ENCODE data around the gene ZNF93.
"Not testable (repeated sequence)": the region's sequence is repeated elsewhere in the genome, so short reads cannot be mapped to it uniquely, and the experiment has no call there.

ZNF93 gene

DNA sequence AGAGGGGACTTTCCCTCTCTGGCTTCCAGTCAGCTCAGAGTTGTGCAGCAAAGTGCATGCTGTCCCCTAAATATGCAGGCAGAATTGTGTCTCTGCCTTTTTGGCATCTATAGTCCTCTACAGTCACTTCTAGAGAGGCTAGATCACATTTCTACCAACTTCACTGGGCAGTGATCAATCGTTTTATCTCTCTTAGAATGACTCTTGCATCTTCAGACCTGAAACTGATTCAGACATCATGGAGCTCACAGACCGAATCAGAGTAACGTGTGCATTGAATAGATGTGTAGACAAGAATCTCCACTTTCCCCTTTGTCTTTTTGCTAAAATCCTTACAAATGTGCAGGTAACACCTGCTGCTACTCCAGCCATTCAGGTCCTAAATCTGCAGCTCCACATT is 28.8 kb upstream of the ZNF93 start:
- in situ Hi-C loops (cut with HindIII; ENCODE audit: low sequenced_read_pairs): no loop called here
- H3K4me3 ChIP-seq (ENCODE audit: low read depth, low read length): no peak overlapping the region
- TF ChIP-seq, protein P1, sequence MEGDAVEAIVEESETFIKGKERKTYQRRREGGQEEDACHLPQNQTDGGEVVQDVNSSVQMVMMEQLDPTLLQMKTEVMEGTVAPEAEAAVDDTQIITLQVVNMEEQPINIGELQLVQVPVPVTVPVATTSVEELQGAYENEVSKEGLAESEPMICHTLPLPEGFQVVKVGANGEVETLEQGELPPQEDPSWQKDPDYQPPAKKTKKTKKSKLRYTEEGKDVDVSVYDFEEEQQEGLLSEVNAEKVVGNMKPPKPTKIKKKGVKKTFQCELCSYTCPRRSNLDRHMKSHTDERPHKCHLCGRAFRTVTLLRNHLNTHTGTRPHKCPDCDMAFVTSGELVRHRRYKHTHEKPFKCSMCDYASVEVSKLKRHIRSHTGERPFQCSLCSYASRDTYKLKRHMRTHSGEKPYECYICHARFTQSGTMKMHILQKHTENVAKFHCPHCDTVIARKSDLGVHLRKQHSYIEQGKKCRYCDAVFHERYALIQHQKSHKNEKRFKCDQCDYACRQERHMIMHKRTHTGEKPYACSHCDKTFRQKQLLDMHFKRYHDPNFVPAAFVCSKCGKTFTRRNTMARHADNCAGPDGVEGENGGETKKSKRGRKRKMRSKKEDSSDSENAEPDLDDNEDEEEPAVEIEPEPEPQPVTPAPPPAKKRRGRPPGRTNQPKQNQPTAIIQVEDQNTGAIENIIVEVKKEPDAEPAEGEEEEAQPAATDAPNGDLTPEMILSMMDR (IDR thresholded peaks at IDR 0.05; ENCODE audit: low read depth, low read length): no peak
- no peak for DNase-seq (ENCODE audit: low read depth, low spot score)

DNA sequence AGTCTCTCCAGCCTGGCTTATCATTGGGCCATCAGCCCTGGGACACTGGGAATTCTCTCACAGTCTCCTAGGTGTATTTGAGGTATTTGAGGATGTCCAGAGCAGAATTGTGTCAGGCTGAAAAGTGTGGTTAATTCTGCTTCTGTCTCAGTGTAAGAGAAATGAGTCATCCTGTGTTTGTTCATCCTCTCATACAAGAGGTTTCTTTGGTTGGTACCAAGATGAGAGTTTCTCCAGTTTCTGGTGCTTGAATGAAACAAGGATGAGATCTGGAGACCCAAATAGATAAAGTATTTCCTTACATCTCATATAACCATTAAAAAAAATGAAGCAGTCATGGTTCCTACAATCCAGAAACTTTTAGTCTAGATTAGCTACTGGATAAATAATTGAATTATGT is 27.4 kb upstream of the ZNF93 start:
- no peak for DNase-seq (ENCODE audit: low read depth, low spot score)
- no peak overlapping the region for H3K4me3 ChIP-seq (ENCODE audit: low read depth, low read length)
- in situ Hi-C loops (cut with HindIII; ENCODE audit: low sequenced_read_pairs): no loop called here
- TF ChIP-seq, protein P1 (IDR thresholded peaks at IDR 0.05; ENCODE audit: low read depth, low read length): no peak

DNA sequence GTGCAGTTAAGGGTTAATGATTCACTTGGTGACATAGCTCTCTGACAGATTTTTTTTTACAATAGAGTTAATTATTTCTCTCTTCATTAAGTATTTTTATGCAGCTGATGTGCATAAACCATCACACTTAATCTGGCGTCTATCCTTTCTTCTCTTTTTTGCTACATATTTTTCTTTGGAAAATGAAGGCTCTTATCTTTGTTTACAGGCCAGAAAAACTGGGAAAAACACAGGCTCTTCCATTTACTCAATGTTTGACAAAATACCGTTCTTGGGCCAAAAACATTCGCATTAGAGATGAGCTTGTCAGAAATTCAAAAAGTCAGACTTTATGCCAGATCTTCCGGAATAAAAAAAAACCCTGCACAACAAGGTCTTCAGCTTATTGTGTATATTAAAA is 23.0 kb upstream of the ZNF93 start:
- DNase-seq (ENCODE audit: low read depth, low spot score): no peak
- in situ Hi-C loops (cut with HindIII; ENCODE audit: low sequenced_read_pairs): no loop called here
- TF ChIP-seq, protein P1 (IDR thresholded peaks at IDR 0.05; ENCODE audit: low read depth, low read length): no peak
- no peak overlapping the region for H3K4me3 ChIP-seq (ENCODE audit: low read depth, low read length)

DNA sequence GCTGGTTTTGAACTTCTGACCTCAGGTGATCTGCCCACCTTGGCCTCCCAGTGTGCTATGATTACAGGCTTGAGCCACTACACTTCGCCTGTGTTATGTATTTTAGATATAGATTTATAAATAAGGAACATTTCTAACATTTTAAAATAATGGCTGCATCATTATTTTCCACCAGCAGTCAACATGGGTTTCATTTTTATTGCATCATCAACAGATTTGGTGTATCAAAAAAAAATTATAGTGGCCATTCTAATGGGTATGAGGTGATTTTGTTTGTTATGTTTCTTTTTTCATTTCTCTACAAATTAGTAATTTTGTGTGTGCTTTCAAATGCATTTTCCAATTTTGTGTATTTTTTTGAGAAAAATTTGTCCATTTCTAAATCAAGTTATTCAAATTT is 16.2 kb upstream of the ZNF93 start:
- DNase-seq (ENCODE audit: low read depth, low spot score): no peak
- no peak overlapping the region for H3K4me3 ChIP-seq (ENCODE audit: low read depth, low read length)
- TF ChIP-seq, protein P1 (IDR thresholded peaks at IDR 0.05; ENCODE audit: low read depth, low read length): no peak
- in situ Hi-C loops (cut with HindIII; ENCODE audit: low sequenced_read_pairs): no loop called here

DNA sequence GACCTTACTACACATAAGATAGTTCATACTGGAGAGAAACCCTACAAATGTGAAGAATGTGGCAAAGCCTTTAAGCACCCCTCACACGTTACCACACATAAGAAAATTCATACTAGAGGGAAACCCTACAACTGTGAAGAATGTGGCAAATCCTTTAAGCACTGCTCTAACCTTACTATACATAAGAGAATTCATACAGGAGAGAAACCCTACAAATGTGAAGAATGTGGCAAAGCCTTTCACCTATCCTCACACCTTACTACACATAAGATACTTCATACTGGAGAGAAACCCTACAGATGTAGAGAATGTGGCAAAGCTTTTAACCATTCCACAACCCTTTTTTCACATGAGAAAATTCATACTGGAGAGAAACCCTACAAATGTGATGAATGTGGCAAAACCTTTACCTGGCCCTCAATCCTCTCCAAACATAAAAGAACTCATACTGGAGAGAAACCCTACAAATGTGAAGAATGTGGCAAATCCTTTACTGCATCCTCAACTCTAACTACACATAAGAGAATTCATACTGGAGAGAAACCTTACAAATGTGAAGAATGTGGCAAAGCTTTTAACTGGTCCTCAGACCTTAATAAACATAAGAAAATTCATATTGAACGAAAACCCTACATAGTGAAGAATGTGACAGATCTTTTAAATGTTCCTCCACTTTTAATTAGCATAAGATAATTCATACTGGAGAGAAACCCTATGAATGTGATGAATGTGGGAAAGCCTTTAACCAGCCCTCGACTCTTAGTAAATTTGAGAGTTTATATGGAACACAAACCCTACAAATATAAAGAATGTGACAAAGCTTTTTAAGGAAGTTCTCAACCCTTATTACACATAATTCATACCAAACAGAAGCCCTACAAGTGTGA is 8.4 kb upstream of the ZNF93 start:
- DNase-seq (ENCODE audit: low read depth, low spot score); H3K4me3 ChIP-seq (ENCODE audit: low read depth, low read length); in situ Hi-C loops (cut with HindIII; ENCODE audit: low sequenced_read_pairs): not testable (repeated sequence)

DNA sequence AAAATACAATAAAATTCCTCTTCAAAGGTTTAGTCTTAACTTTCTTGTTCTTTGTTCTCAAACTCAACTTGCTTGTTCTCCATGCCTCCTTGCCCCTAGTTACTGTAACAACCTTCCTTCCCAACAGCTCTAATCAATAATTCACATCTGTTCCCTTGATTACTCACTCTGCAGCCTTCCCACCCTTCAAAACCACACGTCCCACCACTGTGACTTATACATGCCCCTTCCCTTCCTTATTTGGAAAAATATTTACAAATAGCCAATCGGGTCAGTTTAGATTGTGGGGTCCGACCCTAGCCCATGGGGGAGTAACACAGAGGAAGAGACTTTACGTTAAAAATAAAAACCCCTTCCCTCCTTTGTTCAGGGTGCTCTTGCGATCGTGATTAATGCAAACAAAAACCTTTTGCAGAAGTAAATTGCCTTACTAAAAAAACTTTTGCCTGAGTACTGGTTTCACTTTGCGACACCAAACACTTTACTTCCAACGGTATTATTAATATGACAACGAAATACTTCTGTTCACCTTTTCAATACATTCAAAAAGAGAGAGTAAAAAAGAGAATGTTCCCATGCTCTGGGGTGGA is 512 bp upstream of the ZNF93 start:
- DNase-seq (ENCODE audit: low read depth, low spot score): peak; percentile 79
- TF ChIP-seq, protein P1 (IDR thresholded peaks at IDR 0.05; ENCODE audit: low read depth, low read length): no peak
- in situ Hi-C loops (cut with HindIII; ENCODE audit: low sequenced_read_pairs): no loop called here
- peak overlapping the region; percentile 78 for H3K4me3 ChIP-seq (ENCODE audit: low read depth, low read length)

DNA sequence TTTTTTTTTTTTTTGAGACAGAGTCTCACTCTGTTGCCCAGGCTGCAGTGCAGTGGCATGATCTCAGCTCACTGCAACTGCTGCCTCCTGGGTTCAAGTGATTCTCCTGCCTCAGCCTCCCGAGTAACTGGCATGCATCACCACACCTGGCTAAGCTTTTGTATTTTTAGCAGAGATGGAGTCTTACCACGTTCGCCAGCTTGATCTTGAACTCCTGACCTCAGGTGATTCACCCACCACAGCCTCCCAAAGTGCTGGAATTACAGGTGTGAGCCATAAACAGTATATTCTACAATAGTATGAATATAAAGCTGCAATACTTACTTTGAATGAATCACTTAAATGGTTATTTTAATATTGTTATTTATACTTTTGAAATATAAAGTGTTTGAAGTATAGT is 6.8 kb downstream of the ZNF93 start:
- in situ Hi-C loops (cut with HindIII; ENCODE audit: low sequenced_read_pairs); DNase-seq (ENCODE audit: low read depth, low spot score): not testable (repeated sequence)

More for the DNA sequence above, 6.8 kb downstream of the ZNF93 start:
- H3K4me3 ChIP-seq (ENCODE audit: low read depth, low read length): not testable (repeated sequence)

Data from astrocyte of the spinal cord (primary cell).